G401 (cell line): Measurements from ENCODE around the gene MRI1. TPM values are rescaled to one million over a fixed set of nuclear protein-coding genes. Genes with fewer than 3 reads are reported as not detected.
"Not testable (repeated sequence)": the region's sequence is repeated elsewhere in the genome, so short reads cannot be mapped to it uniquely, and the experiment has no call there.

Experiments used
- DNase-seq: peaks from one replicate; pipeline ENCODE4 v3.0.0-alpha.2; 2015; ENCODE audit warnings: low spot score
- in situ Hi-C: cut with HindIII; loops from 2 replicates; pipeline ENCODE4 v1.10.0; 2016; ENCODE audit warnings: low sequenced_read_pairs, mixed read lengths
- total RNA-seq: library from RNA; depleted of rRNA; stranded (reverse); fragments of >200 nt; shearing (Covaris generic); gene quantifications from 2 replicates; pipeline ENCODE4 v1.2.3, GENCODE V29; 2014

The MRI1 gene
- total RNA-seq, 1 experiment from 2014 or later, result 15.3 TPM

- in situ Hi-C loops, result no loop called here
Observed at GRCh38 chr19:13757805-13758772, 6.2 kb upstream of the MRI1 start.

GRCh38 chr19:13758795-13759194 is 5.5 kb upstream of the MRI1 start:
- in situ Hi-C loops, result no loop called here
- no peak for DNase-seq

More at GRCh38 chr19:13757805-13758772, 6.2 kb upstream of the MRI1 start:
- DNase-seq, result no peak

GRCh38 chr19:13761423-13761822 is 2.9 kb upstream of the MRI1 start:
- in situ Hi-C loops, result no loop called here
- no peak for DNase-seq

DNA sequence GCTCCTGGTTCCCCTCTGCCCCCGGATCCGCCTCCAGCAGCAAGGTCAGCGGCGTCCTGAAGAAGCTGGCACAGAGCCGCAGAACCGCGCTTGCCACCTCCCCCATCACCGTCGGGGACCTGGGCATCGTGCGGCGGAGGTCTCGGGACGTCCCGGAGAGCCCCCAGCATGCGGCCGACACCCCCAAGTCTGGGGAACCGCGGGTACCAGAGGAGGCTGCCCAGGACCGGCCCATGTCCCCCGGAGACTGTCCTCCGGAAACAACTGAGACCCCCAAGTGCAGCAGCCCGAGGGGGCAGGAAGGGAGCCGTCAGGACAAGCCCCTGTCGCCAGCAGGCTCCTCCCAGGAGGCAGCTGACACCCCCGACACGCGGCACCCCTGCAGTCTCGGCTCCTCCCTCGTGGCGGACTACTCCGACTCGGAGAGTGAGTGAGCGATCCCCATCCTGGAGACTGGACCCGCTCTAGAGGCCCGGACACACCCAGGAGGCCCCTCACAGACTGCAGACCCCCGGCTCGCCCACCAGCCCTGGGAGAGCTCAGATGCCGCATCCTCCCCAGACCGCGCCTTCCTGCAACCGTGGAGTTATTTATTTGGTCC is 1.6 kb upstream of the MRI1 start:
- in situ Hi-C loops, result no loop called here

DNA sequence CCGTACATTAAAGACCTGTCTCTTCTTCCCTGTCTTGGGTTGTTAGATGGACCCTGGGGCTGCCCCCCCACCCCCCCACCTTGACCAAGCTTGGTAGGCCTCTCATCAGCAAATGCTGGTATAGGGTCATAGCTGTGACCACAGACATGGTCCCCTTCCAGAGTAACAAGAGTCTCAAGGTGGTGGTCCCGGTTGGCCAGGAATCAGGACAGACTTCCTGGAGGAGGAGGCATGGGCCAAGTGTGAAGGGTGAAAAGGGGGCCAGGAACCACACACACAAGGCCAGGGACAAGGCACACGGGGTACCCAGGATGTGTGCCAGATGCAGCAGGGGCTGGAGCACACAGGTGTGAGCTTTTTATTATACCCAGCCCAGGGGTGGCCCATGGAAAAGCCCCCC is 1.1 kb upstream of the MRI1 start:
- in situ Hi-C loops, result no loop called here

More for the DNA sequence above, 1.6 kb upstream of the MRI1 start:
- DNase-seq, result no peak

GRCh38 chr19:13764821-13765394 is 586 bp downstream of the MRI1 start:
- no peak for DNase-seq
- in situ Hi-C loops, result no loop called here

More for the DNA sequence above, 1.1 kb upstream of the MRI1 start:
- no peak for DNase-seq

DNA sequence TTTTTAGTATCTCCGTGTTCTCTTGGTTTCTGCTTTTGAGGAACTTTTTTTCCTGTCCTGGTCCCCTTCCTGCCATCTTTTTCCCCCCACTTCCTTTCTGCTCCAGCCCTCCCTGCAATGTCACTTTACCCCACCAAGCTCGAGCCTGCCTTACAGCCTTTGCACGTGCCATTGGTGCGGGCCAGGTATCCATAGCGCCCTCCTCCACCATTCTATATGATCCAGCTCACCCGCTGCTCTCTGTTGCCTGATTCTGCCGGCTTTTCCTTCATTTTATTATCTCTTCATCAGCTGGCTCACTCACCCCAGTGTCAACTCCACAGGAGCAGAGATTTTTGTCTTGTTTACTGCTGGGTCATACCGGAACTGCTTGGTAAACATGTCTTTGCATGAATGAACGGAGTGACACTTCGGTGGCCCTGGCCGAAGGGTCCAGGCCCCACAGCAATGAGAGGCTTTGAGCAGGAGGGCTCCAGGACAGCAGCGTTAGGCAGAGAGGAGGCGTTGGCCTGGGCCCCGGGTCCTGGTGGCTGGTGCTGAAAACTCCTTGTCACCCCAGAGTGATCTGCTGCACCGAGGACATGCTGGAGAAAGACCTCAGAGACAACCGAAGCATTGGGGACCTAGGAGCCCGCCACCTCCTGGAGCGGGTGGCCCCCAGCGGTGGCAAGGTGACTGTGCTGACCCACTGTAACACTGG is 1.2 kb downstream of the MRI1 start:
- DNase-seq, result no peak
- in situ Hi-C loops, result no loop called here

- in situ Hi-C loops, result no loop called here
Observed at GRCh38 chr19:13766095-13766481, 1.8 kb downstream of the MRI1 start.

GRCh38 chr19:13768510-13768909 is 4.2 kb downstream of the MRI1 start:
- in situ Hi-C loops, result no loop called here
- DNase-seq, result no peak

More at GRCh38 chr19:13766095-13766481, 1.8 kb downstream of the MRI1 start:
- DNase-seq, result no peak

DNA sequence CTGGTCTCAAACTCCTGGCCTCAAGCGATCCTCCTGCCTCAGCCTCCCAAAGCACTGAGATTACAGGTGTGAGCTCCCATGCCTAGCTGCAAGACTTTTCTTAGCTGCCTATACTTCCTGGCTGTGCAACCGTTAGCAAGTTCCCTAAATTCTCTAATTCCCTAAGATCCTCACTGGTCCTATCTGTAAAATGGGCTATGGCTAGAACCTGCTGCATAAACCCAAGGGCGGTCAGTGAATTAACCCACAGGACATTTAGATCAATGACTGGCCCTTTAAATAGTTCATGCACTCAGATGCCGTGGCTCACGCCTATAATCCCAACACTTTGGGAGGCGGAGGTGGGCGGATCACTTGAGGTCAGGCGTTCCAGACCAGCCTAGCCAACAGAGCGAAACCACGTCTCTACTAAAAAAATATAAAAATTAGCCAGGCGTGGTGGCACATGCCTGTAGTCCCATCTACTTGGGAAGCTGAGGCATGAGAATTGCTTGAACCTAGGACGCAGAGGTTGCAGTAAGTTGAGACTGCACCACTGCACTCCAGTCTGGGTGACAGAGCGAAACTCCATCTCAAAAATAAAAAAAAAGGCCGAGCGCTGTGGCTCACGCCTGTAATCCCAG is 5.8 kb downstream of the MRI1 start:
- in situ Hi-C loops, result no loop called here
- no peak for DNase-seq

DNA sequence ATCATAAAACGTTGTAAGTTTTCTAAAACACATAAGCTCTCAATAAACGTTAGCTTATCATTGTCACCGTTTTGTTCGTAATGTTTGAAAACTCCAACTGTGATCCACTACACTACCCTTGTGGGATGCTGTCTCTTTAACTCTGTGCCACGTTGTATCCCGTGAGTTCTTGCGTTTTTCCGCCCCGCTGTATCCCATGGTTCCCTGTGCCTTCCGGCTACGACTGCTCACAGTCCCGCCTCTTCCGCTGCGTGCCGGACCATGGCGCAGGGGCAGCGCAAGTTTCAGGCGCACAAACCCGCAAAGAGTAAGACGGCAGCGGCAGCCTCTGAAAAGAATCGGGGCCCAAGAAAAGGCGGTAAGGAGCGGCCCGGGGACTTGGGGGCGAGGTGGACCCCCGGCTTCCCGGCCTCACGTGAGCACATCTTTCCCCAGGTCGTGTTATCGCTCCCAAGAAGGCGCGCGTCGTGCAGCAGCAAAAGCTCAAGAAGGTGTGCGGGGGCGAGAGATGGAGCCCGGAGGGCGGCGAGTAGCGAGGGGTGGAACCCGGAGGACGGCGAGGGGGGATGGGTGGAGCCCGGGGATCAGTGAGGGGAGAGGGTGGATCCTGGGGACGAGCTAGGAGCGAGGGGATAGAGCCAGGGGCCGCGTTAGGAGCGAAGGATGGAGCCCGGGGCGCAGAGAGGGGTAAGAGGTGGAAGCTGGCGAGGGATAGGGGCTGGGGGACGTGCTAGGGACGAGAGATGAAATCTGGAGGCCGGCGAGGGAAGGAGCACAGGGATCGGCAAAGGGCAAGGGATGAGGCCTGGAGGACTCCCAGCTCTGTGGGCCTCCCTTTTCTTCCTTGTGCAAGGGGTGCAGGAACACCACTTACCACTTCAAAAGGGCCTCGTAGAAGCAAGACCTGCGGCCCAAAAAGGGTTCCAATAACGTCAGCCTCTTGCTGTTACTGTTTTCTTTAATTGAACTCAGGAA is 10.2 kb downstream of the MRI1 start, which contains the start of gene C19orf53:
Gene C19orf53, plus strand, starts transcription at position 240 of the 975 bp plus-strand sequence. Its CDS starts 22 bp downstream, at position 262.
- peak; percentile 96 for DNase-seq
- in situ Hi-C loops, result no loop called here

GRCh38 chr19:13778398-13778797 is 14.1 kb downstream of the MRI1 start:
- DNase-seq, result no peak
- in situ Hi-C loops, result no loop called here

GRCh38 chr19:13778847-13779246 is 14.5 kb downstream of the MRI1 start:
- in situ Hi-C loops, result no loop called here
- DNase-seq, result no peak

DNA sequence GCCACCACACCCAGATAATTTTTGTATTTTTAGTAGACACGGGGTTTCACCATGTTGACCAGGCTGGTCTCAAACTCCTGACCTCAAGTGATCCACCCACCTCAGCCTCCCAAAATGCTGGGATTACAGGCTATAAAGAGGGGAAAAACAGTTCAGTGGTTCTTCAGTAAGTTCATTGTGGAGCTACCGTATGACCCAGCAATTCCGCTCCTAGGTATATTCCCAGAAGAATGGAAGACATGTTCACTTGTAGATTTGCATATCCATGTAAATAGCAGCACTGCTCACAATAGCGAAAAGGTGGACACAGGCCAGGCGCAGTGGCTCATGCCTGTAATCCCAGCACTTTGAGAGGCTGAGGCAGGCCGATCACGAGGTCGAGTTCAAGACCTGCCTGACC is 15.5 kb downstream of the MRI1 start:
- DNase-seq, in situ Hi-C loops: not testable (repeated sequence)

- DNase-seq, result peak; percentile 34
- in situ Hi-C loops, result no loop called here
Observed at GRCh38 chr19:13781547-13781946, 17.2 kb downstream of the MRI1 start.

- in situ Hi-C loops, result no loop called here
- DNase-seq, result no peak
Observed at GRCh38 chr19:13782537-13782936, 18.2 kb downstream of the MRI1 start.

- in situ Hi-C loops, result no loop called here
Observed at GRCh38 chr19:13783565-13784500, 19.5 kb downstream of the MRI1 start.

More at GRCh38 chr19:13783565-13784500, 19.5 kb downstream of the MRI1 start:
- DNase-seq, result no peak
